Neuronal stem cell (in vitro differentiated cells): ENCODE data around the gene SGSH.
A peak's percentile ranks its signal among the peaks of the same experiment; 100 is the strongest.

Experiments
- DNase-seq: peaks from one replicate; pipeline ENCODE4 v3.0.0-alpha.2; 2013; ENCODE audit warnings: low spot score
- H2AFZ ChIP-seq: one replicate; pipeline ENCODE4 v1.6.1; 2013; ENCODE audit warnings: mild to moderate bottlenecking, low read length, inconsistent platforms
- H2AK5ac ChIP-seq: 2 replicates; pipeline ENCODE4 v1.6.1; 2013; ENCODE audit warnings: low read depth, mild to moderate bottlenecking, inconsistent platforms, low read length, moderate library complexity, mixed read lengths
- H2BK120ac ChIP-seq: 2 replicates; pipeline ENCODE4 v1.6.1; 2013; ENCODE audit warnings: low read depth, mild to moderate bottlenecking, inconsistent platforms, low read length, moderate library complexity, mixed read lengths
- H2BK12ac ChIP-seq: one replicate; pipeline ENCODE4 v1.6.1; 2013; ENCODE audit warnings: low read length, inconsistent platforms
- H2BK15ac ChIP-seq: 2 replicates; pipeline ENCODE4 v1.6.1; 2013; ENCODE audit warnings: mild to moderate bottlenecking, low read length, inconsistent platforms, mixed read lengths
- H2BK5ac ChIP-seq: one replicate; pipeline ENCODE4 v1.6.1; 2013; ENCODE audit warnings: inconsistent platforms, mild to moderate bottlenecking, low read length, moderate library complexity
- H3K14ac ChIP-seq: one replicate; pipeline ENCODE4 v1.6.1; 2013; ENCODE audit warnings: low read length, inconsistent platforms
- H3K18ac ChIP-seq: 2 replicates; pipeline ENCODE4 v1.6.1; 2013; ENCODE audit warnings: low read length, inconsistent platforms
- H3K23ac ChIP-seq: 2 replicates; pipeline ENCODE4 v1.6.1; 2013; ENCODE audit warnings: low read depth, mild to moderate bottlenecking, mixed read lengths, low read length, inconsistent platforms; ENCODE audit not compliant: poor library complexity
- H3K27ac ChIP-seq: replicated peaks from 3 replicates; pipeline ENCODE4 v1.5.1; 2013; ENCODE audit warnings: low read length, inconsistent platforms
- H3K27me3 ChIP-seq, 3 experiments: 2 replicates each; pipeline ENCODE4 v1.6.1; 2013; ENCODE audit warnings: low read length in 3 of 3, mild to moderate bottlenecking in 2 of 3, inconsistent platforms in 1 of 3, low read depth in 1 of 3, mixed read lengths in 1 of 3, moderate library complexity in 1 of 3; ENCODE audit not compliant: control insufficient read depth in 3 of 3, insufficient read depth in 3 of 3
- H3K36me3 ChIP-seq, 2 donors: replicated peaks in 1 of 2; 2 replicates each; pipeline ENCODE4 v1.6.1; 2013; ENCODE audit warnings: low read length in 2 of 2; ENCODE audit not compliant: control insufficient read depth in 2 of 2, insufficient read depth in 2 of 2
- H3K4ac ChIP-seq: 2 replicates; pipeline ENCODE4 v1.6.1; 2013; ENCODE audit warnings: inconsistent platforms, mild to moderate bottlenecking, low read length, moderate library complexity
- H3K4me1 ChIP-seq, 2 donors: 1 replicate in 1 of 2; 2 replicates in 1 of 2; pipeline ENCODE4 v1.6.1; 2013; ENCODE audit warnings: low read length in 2 of 2, low read depth in 1 of 2; ENCODE audit not compliant: control insufficient read depth in 2 of 2, insufficient read depth in 1 of 2
- H3K4me2 ChIP-seq: one replicate; pipeline ENCODE4 v1.6.1; 2013; ENCODE audit warnings: mild to moderate bottlenecking, low read length, inconsistent platforms; ENCODE audit not compliant: insufficient read depth, poor library complexity, severe bottlenecking
- H3K4me3 ChIP-seq, 2 donors: 2 replicates each; pipeline ENCODE4 v1.5.1; 2013; ENCODE audit warnings: low read length in 2 of 2, mild to moderate bottlenecking in 2 of 2, inconsistent platforms in 1 of 2, moderate library complexity in 1 of 2
- H3K79me1 ChIP-seq: one replicate; pipeline ENCODE4 v1.6.1; 2013; ENCODE audit warnings: low read depth, mild to moderate bottlenecking, inconsistent platforms, low read length, moderate library complexity
- H3K9ac ChIP-seq: one replicate; pipeline ENCODE4 v1.6.1; 2013; ENCODE audit warnings: mild to moderate bottlenecking, low read depth, low read length, inconsistent platforms; ENCODE audit not compliant: poor library complexity
- H3K9me3 ChIP-seq, 2 donors: replicated peaks in 1 of 2; 2 replicates each; pipeline versions ENCODE3 to v1.6.1; 2013; ENCODE audit warnings: low read length in 2 of 2, mild to moderate bottlenecking in 2 of 2, inconsistent platforms in 1 of 2, low read depth in 1 of 2, mixed read lengths in 1 of 2, moderate library complexity in 1 of 2; ENCODE audit not compliant: control insufficient read depth in 2 of 2, insufficient read depth in 1 of 2
- H4K8ac ChIP-seq: one replicate; pipeline ENCODE4 v1.6.1; 2013; ENCODE audit warnings: low read depth, mild to moderate bottlenecking, inconsistent platforms, low read length, moderate library complexity
- H4K91ac ChIP-seq: one replicate; pipeline ENCODE4 v1.6.1; 2013; ENCODE audit warnings: low read length, low read depth, mild to moderate bottlenecking, inconsistent platforms; ENCODE audit not compliant: poor library complexity
- WGBS, 2 donors: extraction: QIAGEN DNeasy Blood & Tissue Kit; methylation state at CpG; one replicate each; pipeline ENCODE4 v1.1.7; 2013; ENCODE audit warnings: missing lambda C conversion rate in 2 of 2, mixed read lengths in 1 of 2; ENCODE audit not compliant: insufficient read length in 2 of 2, insufficient replicate concordance in 1 of 2; ENCODE audit errors: extremely low coverage in 2 of 2; 5-methylcytosine and 5-hydroxymethylcytosine counted together

The SGSH gene

GRCh38 chr17:80237386-80237785 lies 17.3 kb upstream of the SGSH start:
- Histone ChIP-seq H2AK5ac (no peak overlapping the region), H2BK5ac (no peak overlapping the region), H3K9ac (no peak overlapping the region), H3K18ac (no peak overlapping the region), H3K4me3 (no peak overlapping the region), H3K27ac (no peak overlapping the region), H3K4ac (no peak overlapping the region), H3K14ac (no peak overlapping the region), H3K79me1 (no peaks in the 10 kb centered on the region), H3K4me2 (no peak overlapping the region), H4K8ac (no peak overlapping the region), H2BK15ac (no peak overlapping the region), H3K27me3 (no peaks in the 10 kb centered on the region), H3K4me1 (no peaks in the 10 kb centered on the region), H3K23ac (no peak overlapping the region), H4K91ac (no peak overlapping the region), H3K36me3 (peaks cover 14 to 75% of the 10 kb centered on the region in 2 donors), H3K9me3 (peaks cover 2 to 18% of the 10 kb centered on the region in 2 donors), H2AFZ (no peak overlapping the region), H2BK12ac (no peak overlapping the region), H2BK120ac (no peak overlapping the region)
- WGBS, 2 donors, result no CpG with 5 or more reads among the region's 10 CpGs
- DNase-seq, result no peak

- peaks cover 12 to 72% of the 10 kb centered on the region in 2 donors for H3K36me3 ChIP-seq
These were observed 16.8 kb upstream of the SGSH start for GRCh38 chr17:80236911-80237310.

DNA sequence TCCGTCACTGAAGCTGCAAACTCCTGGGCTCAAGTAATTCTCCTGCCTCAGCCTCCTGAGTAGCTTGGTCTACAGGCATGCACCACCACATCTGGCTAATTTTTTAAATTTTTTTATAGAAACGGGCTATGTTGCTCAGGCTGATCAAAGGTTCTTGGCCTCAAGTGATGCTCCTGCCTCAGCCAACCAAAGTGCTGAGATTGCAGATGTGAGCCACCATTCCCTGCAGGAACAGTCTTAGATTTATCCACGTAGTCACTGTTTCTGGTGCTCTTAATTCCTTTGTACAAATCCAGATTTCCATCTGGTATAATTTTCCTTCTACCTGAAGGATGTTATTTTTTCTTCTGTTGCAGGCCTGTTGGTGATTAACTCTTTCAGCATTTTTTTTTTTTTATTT lies 13.1 kb upstream of the SGSH start:
- H2BK15ac ChIP-seq, result no peak overlapping the region
- H2BK12ac ChIP-seq, result no peak overlapping the region
- peaks cover 2 to 30% of the 10 kb centered on the region in 2 donors for H3K9me3 ChIP-seq
- H2AK5ac ChIP-seq, result no peak overlapping the region
- H3K4ac ChIP-seq, result no peak overlapping the region
- H3K18ac ChIP-seq, result no peak overlapping the region
- H3K9ac ChIP-seq, result no peak overlapping the region
- no peak overlapping the region for H4K91ac ChIP-seq
- H2BK120ac ChIP-seq, result no peak overlapping the region
- no peaks in the 10 kb centered on the region for H3K4me1 ChIP-seq
- H2BK5ac ChIP-seq, result no peak overlapping the region
- no peaks in the 10 kb centered on the region for H3K79me1 ChIP-seq
- H3K14ac ChIP-seq, result no peak overlapping the region
- no peak overlapping the region for H3K4me3 ChIP-seq
- H3K36me3 ChIP-seq, result peaks cover 9 to 64% of the 10 kb centered on the region in 2 donors
- H3K27ac ChIP-seq, result no peak overlapping the region
- no peak for DNase-seq
- no CpG with 5 or more reads among the region's 3 CpGs for WGBS, 2 donors
- no peak overlapping the region for H3K23ac ChIP-seq
- no peak overlapping the region for H3K4me2 ChIP-seq
- no peak overlapping the region for H2AFZ ChIP-seq
- no peaks in the 10 kb centered on the region for H3K27me3 ChIP-seq
- no peak overlapping the region for H4K8ac ChIP-seq

More at GRCh38 chr17:80236911-80237310, 16.8 kb upstream of the SGSH start:
- no peak overlapping the region for H4K91ac ChIP-seq
- H3K14ac ChIP-seq, result no peak overlapping the region
- H2BK15ac ChIP-seq, result no peak overlapping the region
- no peak overlapping the region for H4K8ac ChIP-seq
- no peaks in the 10 kb centered on the region for H3K4me1 ChIP-seq
- H2BK5ac ChIP-seq, result peak overlapping the region; percentile 53
- no peak overlapping the region for H3K9ac ChIP-seq
- no peak overlapping the region for H3K18ac ChIP-seq
- no peaks in the 10 kb centered on the region for H3K27me3 ChIP-seq
- no CpG with 5 or more reads among the region's 17 CpGs for WGBS, 2 donors
- H2AK5ac ChIP-seq, result no peak overlapping the region
- H3K4me3 ChIP-seq, result no peak overlapping the region
- H3K4ac ChIP-seq, result no peak overlapping the region
- DNase-seq, result no peak
- H3K9me3 ChIP-seq, result peaks cover 2 to 23% of the 10 kb centered on the region in 2 donors
- no peak overlapping the region for H3K27ac ChIP-seq
- H3K79me1 ChIP-seq, result no peaks in the 10 kb centered on the region
- H3K23ac ChIP-seq, result no peak overlapping the region
- H2AFZ ChIP-seq, result no peak overlapping the region
- no peak overlapping the region for H3K4me2 ChIP-seq
- no peak overlapping the region for H2BK12ac ChIP-seq
- no peak overlapping the region for H2BK120ac ChIP-seq

- H2BK5ac ChIP-seq, result no peak overlapping the region
- no peak overlapping the region for H3K9ac ChIP-seq
- DNase-seq, result no peak
- H3K27me3 ChIP-seq, result no peaks in the 10 kb centered on the region
- peaks cover 6 to 60% of the 10 kb centered on the region in 2 donors for H3K36me3 ChIP-seq
- H3K27ac ChIP-seq, result no peak overlapping the region
- peaks cover 2% of the 10 kb centered on the region for H3K79me1 ChIP-seq
- H3K4me2 ChIP-seq, result no peak overlapping the region
- no peaks in the 10 kb centered on the region for H3K4me1 ChIP-seq
- H2AK5ac ChIP-seq, result no peak overlapping the region
- no peak overlapping the region for H3K18ac ChIP-seq
- H3K23ac ChIP-seq, result no peak overlapping the region
- no peak overlapping the region for H3K4me3 ChIP-seq
- H4K8ac ChIP-seq, result no peak overlapping the region
- no CpG with 5 or more reads among the region's 1 CpG for WGBS, 2 donors
- no peak overlapping the region for H2AFZ ChIP-seq
- no peak overlapping the region for H2BK120ac ChIP-seq
- H3K4ac ChIP-seq, result no peak overlapping the region
- H2BK12ac ChIP-seq, result no peak overlapping the region
- peaks cover 2 to 30% of the 10 kb centered on the region in 2 donors for H3K9me3 ChIP-seq
- no peak overlapping the region for H2BK15ac ChIP-seq
- no peak overlapping the region for H4K91ac ChIP-seq
- no peak overlapping the region for H3K14ac ChIP-seq
These were observed 12.3 kb upstream of the SGSH start for GRCh38 chr17:80232438-80232837.
